ENCODE data around the gene DIO3.

The DIO3 gene

DNA sequence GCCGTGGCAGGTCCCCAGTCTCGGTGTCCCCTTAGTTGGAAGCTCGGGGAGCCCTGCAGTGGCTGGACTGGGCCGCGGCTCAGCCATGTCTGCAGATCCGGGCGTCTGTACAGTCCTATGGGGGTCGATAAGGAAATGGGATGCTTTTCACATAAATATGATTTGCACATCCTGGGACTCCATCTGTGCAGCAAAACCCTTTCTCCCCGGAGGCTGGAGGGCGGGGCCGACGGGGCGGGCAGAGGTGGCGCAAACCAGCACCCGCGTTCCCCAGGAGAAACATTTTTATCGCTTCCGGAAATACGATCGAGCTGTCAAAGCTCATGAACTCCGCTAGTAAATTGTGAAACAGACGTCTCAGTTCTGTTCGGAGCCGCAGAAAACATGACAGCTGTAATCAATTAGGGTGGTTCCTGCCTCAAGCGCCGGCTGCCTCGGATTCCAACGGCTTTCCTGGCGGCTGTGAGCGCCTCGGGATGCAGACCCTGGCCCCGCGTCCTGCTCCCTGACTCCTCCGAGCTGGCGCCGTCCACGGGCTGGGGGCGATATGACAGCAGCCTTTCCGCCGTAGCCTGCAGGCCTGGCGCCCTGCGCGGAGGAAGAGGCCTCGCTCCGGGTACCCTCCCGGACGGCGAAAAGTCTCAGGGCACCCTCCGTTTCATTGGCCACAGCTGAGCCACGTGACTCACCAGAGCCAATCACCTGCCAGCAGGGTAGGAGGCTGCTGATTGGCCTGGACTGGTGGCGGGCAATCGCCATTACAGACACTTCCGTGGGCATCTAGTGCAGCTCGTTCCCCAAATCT, 23.0 kb downstream of the DIO3 start:
- no peak for DNase-seq

DNA sequence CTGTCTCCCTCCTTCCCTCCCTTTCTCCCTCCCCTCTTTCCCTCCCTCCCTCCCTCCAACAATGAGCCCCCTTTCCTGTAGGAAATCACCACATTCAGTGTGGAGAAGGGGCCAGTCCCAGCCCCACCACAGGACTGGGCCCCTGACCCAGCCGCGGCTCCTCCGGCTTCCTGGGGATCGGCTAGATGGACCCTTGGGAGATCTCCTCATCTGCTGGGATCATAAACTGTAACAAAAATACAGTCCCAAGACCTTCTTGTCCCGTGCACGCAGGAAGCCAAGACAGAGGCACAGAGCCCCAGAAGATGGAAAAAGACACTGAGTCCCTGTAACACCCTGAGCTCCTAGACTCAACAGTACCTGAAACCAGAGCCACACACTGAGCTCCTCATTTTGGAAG, 23.9 kb downstream of the DIO3 start:
- DNase-seq: no peak

DNA sequence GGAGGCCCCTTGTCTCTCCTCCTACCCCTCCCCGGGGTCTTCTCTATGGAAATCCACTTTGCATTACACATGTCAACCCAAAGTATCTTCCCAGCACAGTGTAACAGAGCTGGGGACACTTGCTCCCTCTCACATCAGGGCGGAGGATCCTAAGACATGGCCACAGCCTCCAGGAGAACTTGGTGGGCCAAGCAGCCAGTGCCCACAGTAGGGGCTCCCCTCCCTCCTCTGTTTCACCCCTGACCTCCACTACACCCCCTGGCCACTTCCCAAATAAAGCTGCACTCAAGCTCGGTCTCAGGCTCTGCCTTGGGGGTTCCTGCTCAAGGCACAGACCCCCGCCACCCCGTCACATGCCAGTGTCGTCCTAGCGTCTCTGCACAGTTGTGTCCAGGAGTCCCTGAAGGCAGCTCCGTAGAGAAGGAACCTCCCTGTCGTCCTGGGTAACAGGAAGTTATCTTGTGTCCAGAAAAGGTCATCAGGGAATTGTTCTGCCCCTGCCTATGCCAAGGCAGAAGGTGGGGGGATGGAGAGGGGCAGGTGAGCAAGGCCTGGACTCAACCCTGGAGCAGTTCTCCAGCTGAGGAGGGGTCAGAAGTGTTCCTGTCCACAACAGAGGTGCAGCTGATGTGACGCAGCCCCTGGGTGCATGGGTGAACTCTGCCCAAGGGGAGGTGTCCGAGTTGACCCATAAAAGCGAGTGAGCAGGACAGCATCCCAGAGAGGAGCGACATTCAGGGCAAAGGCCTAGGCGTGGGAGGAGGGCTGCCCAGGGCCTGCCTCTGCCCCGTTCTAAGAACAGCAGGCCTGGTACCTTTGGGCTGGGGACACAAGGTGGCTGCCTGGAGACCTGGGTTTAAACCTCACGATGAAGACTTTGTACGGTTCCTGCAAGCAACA, 25.5 kb downstream of the DIO3 start:
- DNase-seq: no peak

DNA sequence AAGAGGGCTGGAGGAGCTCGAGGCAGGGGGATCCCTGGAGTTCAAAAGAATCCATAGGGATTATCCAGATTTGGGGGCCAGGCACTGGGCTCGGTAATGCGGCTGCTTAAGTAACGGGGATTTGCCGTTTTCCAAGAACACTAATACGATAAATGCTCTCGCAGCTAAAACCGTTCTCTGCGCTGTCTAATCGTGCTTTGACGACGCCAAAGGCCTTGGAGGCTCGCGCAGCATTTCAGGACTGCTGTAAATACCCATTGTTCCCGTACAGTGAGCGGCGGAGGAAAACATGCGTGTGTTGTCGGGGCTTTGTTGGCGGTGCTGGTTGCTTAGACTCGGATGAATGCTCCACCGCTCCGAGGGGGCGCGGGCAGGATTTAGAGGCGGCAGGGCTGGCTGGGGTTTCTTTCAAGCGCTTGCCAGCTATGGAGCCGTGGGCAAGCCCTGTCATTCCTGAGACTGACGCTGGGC, 26.2 kb downstream of the DIO3 start:
- DNase-seq: no peak

DNA sequence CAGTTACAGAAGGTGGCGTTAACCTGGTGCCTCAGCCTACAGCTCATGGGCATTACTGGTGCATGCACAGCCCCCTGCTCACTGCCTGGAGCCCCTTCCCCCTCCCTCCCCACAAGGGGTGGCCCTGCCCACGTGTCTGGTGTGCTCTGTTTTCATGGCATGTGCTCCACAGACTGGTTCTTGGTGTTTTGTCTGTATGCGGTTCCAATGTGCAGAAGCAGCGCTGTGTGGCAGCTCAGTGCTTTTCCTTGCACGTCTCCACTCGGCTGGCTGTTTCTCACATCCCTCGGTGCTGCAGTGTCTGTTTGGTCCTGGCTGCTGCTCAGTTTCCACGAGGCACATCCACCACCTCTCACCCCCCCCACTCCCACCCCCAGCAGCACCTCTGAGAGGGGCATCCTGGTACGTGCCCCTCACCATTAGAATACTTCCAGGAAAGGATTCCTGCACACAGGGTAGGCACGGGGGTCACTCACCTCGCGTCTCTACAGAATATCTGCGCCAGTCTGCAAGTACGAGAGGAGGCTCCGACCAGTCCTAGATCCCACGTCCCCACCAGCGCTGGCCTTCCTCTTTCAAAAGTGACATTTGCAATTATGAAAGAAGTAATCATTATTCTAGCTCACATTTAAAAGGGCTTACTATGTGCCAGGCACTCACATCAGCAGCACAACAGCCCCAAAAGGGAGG, 27.1 kb downstream of the DIO3 start:
- DNase-seq: no peak

DNA sequence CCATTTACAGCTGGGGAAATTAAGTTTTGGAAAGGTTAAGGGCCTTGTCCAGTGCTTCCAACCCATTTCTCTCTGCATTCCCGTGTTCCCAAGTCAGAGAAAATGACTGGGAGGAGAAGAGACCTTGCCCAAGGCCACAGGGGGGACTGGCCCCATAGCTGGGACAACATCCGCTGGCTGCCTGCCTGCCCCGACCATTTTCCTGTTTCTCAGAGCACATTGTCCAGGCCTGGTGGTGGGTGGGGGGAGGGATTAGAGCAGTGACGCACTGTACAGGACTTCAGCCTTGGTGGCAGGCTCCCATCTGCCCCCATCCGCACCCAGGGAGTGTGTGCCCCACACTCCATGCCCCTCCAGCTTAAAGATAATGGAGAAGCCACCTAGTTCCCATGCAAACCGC, 27.7 kb downstream of the DIO3 start:
- no peak for DNase-seq

DNA sequence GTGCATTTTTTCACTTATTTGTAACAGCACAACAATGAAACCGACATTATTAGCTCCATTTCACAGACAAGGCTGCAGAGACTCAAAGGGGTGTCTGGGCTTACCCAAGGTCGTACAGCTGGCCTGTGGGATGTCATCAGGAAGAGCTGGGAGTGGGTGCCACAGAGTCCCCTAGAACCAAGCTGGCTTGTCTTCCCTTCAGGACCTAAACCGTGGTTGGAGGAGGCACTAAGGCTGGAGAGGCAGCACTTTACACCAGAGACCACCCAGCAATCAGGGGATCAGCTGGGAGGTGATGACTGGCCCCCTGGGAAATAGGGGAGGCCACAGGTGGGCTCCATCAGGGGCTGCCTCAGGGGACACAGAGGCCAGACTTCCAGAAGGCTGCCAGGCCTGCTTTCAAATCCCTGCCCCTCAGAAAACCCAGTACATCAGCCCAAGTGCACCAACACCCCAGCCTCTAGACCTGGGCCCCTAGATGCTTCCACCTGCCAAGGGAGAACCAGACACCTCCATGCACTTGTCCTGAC, 28.3 kb downstream of the DIO3 start:
- DNase-seq: no peak

DNA sequence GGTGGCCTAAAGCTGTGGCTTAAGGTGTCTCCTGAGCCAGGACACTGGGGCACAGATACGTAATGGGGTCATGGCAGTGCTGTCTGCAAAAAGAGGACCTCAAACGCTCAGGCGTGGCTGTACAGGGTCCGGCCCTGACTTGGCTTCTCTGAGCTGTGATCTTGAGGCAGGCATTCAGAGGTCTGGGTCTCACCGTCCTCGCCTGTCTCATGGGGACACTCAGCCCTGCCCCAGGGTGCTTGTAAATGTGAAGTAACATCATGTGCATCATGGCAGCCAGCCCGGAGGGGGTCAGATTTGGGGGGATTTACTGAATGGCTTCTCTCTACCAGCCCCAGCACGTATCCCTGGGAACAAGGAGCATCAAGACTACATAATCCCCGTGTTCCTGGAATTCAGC, 28.8 kb downstream of the DIO3 start:
- no peak for DNase-seq

DNA sequence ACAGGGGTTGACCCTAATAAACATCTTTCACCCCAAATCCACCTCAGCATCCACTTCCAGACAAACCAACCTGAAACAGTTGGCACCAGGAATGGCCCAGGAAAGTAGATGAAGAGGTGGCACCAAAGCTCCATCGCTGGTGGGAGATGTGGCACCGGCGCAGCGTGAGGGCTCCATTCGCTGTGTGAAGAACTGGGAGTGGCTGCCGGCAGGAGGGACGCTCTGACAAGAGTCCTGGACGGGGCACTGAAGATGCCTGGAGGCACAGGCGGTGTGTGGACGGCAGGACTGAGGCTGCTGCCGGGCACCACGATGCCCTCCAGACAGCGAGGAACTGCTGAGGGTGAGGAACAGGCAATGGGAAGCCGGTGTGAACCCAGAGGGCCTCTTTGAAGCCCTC, 29.3 kb downstream of the DIO3 start:
- DNase-seq: no peak

DNA sequence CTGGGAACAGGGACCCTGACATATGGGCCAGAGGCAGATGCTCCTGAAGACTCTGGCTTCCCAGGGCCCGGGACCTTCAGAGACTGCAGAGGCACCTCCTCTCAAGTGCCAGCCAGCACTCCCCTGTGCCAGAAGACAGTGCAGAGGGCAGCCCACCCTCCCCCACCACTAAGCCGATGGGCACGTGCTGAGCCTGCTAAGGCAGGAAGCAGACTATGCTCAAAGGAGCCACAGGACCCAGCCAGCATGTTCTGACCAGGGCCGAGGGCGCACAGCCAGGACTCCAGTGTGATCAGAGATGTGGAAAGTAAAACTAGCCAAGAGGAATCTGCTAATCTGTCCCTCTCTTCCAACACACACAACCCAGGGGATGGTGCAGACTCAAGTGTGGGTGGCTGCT, 29.8 kb downstream of the DIO3 start:
- no peak for DNase-seq

DNA sequence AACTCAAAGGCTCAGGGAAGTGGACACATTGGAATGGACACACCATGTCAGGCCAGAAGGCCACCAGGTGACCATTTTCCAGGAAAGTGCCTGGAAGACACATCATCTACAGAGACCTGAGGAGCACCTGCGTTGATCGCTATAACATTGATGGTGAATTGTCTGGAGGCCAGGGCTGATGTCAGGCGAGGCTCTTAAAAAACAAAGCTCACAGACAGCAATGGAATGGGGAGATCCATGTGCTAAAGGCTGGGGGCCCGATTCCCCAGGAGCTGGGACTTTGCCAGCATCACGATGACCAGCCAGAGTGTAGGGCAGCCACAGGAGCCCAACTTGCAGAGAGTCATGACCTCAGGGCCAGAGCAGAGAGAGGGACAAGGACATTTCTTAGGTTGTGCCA, 30.3 kb downstream of the DIO3 start:
- no peak for DNase-seq

DNA sequence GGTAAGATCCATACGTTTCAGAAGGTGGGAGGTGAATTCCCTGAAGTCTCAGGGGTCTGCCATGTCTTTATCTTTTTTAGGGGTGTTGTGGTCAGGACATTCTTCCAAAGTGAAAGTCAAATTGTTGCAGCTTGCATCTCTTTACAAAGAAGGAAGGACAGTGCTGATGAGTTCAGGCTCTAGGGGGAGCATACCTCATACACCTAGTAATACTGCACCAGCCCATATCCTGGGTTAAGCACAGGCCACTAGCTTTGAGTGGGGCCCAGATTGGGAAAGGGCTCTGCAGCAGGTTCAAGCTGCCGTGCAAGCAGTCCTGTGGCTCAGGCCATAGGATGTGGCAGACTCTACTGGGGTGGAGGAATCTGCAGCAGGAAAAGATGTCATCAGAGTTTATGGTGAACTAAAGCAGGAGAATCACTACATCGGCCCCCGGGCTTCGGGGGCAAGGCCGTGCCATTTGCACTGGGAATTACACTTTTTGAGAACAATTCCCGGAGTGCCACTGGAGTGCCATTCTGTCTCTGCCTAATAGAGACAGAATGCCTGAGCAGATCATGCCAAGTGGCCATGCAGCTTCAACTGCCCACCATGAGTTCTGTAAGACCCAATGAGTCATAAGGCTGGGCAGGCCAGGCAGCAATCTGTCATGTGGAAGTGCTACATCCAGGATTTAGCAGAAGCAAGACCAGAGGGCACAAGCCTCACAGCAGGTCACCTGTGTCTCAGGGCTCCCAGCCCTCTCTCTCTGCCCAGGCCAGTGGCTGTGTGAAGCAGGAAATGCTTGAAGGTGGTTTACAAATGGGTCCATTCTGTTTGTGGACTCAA, 32.3 kb downstream of the DIO3 start:
- DNase-seq: no peak

DNA sequence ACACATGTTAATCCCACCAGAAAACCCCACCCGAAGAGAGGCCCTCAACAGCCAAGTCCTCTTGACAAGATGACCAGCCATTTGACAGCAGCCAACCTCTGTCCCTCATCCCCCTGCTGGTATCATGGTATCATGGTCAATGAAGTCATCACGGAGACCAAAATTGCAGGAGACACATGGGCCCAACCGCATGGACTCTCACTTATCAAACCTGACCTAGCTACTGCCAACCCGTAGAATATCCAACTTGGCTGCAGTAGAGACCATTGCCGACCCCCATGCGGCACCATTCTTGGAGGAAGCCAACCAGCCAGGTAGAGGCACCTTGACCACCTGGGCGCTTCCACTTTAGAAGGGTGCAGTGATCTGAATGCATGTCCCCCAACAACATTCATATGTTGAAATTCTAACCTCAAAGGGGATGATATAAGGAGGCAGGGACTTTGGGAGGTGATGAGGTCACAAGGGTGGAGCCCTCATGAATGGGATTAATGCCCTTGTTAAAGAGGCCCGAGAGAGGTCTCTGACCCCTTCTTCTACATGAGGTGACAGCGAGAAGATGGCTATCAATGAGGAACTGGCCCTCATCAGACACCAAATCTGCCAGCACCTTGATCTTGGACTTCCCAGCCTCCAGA, 33.3 kb downstream of the DIO3 start:
- no peak for DNase-seq

DNA sequence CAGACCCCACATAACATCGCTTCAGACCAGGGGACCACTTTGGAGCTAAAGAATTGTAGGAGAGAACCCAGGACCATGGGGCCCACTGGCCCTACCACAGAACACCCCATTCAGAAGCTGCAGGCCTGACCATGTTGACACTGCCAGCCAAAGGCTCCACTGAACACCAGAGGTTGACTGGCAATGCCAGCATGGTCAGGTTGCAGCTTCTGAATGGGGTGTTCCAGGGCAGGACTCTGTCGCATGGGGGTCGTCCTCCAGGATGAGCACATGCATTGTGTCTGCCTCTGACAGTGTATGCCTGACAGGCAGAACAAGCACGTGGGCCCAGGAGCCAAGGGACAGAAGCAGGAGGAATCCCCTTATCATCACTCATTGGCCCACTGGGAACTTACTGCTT, 34.1 kb downstream of the DIO3 start:
- DNase-seq: no peak

DNA sequence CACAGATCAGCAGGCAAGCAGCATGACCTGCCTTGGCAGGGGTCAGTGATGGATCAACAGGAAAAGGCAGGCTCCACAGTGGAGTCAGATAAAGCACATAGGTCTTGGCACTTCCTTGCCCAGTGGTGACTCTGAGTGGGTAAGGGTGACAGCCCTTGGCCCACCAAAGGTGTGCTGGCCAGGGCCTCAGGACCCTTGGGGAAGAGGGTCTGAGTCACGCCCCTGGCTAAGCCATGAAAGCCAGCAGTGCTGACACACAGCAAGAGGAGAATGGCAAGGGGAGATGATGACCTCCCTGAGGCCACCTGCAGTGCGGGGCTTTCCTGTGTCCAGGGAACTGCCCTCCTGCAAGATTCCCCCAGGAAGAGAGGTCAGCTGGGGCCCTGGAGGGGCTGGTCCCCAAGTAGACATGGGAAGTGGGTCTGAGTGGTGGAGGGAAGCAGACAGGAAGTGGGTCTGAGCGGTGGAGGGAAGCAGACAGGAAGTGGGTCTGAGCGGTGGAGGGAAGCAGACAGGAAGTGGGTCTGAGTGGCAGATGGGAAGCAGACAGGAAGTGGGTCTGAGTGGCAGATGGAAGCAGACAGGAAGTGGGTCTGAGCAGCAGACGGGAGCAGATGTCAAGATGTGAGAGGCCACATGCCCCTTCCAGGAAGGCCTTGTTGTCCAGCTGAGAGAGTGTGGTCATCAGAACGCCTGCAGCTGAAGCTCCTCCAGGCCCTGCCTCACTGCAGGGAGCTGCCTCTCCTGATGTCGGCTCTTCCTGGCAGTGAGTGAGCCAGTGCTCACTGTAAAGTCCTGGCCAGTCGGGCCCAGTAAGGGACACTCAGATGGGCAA, 34.8 kb downstream of the DIO3 start:
- peak; percentile 42 to 45 for DNase-seq

DNA sequence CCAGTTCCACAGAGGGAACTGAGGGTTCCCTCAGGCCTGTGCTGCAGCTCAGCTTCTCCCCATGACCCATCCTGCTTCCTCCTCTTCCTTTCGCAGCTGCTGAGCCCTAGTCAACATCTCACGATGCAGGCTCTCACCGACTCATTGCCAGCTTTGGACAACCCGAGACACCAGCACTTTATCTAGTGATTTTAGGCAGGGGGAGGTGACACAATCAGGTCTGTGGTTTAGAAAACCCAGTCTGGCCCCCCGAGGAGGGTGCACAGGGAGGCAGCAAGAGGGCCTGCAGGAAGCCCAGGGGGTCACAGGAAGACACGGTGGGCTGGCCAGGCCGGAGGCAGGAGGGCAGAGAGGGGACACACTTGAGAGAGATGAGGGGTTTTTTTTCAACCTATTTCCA, 35.4 kb downstream of the DIO3 start:
- DNase-seq: no peak

DNA sequence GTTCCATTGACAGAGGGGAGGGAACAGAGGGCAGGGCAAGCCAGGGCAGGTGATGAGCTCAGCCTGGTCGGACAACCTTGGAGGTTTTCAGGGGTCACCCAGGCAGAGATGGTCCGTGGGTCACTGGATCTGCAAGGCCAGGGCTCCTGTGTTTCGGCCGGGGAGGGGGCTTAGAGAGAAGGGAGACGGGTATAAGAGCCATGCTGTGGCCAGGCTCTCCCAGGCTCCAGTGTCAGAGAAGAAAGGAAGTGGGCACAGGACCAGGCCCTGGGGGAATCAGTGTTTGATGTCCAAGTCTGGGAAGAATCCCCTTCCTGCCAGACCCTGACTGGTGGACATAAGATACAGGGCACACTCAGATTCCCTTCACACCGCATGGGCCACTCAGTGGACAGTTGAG, 36.9 kb downstream of the DIO3 start:
- no peak for DNase-seq

DNA sequence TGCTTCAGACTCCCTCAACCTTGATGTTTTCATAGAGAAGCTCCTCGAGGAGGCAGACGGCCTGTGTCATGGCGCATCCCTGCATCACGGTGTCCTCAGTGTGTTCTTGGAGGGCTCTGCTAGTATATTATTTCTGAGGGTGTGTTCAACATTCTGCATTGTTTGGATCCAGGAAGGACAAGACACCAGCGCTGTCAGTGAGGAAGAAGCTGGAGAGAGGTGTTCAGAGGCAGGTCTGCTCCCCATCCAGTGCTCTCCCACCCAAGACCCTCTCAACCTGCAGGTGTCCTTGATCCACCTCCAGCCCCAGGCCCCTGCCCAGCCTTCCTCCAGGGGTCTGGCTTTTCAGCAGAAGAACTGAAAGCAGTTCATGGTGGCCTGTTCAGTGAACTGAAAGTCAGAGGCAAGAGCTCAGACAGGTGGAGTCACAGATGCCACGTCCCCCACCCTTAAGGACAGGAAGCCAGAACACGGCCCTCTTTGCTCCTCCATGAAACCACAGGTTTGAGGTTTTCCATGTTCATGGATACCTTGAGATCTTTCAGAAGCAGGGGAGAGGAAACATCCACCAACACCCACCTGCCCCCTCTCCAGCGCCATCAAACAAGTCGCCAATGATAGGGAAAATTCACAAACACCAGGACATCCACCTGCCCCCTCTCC, 37.4 kb downstream of the DIO3 start:
- no peak for DNase-seq

DNA sequence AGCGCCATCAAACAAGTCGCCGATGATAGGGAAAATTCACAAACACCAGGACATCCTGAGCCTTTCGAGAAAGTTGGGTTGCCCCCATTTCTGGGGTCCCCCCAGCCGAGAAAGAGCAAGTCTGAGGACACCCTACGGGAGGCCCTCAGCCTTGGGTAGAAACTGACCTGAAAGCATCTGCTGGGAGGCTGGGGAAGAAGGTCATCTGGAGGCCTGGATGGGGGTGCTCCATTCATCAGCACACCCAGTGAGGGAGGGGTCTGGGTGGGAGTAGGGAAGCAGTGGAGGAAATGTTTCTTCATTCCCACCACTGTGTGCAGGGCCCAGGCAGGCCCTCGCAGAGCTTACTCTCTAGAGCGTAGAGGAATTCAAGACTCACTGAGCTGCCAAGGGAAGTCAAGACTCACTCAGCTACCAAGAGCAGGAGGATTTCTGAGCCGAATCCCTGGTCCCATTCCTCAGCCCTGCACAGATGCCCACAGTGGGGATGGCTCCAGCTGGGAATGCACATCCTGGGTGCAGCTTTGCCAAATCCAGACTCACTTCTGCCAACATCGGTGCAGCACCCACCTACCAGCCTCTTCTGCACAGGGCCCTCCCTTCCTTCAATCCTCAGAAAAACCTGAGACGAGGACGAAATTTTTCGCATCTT, 38.1 kb downstream of the DIO3 start:
- no peak for DNase-seq
